T-helper 22 cell (primary cell): Measurements from ENCODE around the gene DOCK6.

Experiments used
- DNase-seq: peaks from one replicate; pipeline ENCODE4 v3.0.0-alpha.2; 2020; ENCODE audit warnings: low read depth

Gene DOCK6

DNA sequence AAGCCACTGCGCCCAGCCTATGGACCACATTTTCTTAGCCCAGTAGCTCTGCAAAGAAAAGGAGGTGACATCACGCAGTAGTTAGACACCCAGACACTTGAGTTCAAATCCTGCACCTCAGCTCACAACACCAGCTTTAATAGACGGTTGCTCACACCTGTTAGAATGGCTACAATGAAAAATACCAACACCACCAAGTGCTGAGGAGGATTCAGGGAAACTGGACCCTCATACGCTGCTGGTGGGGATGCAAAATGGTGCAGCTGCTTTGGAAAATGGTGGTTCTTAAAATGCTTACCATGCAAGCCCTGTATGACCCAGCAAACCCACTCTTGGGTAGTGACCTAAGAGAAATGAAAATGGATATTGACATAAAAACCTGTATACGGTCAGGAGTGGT, 11.7 kb upstream of the DOCK6 start:
- DNase-seq, result no peak

GRCh38 chr19:11273296-11273695, 11.0 kb upstream of the DOCK6 start:
- DNase-seq, result no peak

DNA sequence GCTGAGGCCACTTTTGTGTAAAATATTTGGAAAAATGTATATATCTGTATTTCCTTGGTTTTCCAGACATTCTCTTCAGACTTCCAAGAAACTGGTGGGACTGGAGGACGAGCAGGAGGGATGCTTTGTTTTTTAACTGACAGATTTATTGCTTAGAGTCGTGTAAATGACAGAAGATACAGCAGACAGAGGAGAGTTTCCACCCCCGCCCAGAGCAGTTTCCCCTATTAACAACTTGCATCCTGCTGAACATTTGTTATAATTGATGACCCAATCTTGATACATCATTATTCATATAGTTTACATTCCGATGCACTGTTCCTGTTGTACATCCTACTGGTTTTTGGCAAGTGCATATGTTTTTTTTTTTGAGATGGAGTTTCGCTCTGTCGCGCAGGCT, 7.1 kb upstream of the DOCK6 start:
- no peak for DNase-seq

DNA sequence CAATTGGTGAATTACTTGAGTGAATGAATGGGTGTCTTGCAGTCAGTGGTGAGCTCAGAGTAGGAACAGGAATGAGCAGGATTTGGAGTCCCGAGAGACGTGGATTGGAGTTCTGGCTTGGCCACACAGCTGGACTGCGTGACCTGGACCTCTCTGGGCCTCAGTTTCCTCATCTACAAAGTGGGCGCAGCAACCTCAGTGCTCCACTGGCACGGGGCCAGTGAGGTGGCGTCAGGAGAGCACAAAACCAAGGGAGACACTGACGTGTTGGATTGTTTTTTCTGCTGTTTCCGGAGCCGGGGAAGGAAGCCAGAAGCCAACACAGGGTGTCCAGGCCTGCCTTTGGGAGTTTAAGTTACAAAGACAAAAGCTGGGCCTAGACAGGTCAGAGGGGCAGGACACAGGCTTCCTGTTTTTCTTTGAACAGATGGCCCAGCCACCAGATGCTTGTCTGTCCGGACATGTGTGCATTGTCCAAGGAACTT, 6.5 kb upstream of the DOCK6 start:
- DNase-seq, result no peak

DNA sequence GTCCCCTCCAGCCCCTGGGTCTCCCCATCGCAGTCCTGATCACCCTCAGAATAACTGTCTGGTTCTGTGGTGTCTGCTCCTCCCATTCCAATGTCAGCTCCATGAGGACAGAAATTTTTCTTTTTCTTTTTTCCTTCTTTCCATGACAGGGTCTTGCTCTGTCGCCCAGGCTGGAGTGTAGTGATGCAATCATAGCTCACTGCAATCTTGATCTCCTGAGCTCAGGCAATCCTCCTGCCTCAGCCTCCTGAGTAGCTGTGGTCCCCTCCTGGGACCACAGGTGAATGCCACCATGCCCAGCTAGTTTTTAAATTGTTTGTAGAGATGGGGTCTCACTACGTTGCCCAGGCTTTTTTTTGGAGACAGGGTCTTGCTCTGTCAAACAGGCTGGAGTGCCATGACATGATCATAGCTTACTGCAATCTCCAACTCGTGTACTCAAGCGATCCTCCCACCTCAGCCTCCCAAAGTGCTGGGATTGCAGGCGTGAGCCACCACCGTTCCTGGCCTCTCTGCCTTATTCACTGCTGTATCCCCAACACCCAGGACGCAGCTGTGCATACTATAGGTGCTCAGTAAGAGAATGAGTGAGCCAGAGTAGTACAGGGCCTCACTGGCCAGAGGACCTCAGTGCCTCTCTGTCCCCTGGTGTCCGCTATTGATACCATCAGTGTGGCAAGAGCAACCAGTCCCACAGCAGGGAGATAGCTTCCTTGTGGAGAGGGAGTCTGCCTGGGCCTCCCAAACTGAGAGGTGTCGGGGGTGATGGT, 5.2 kb upstream of the DOCK6 start:
- DNase-seq, result no peak

DNA sequence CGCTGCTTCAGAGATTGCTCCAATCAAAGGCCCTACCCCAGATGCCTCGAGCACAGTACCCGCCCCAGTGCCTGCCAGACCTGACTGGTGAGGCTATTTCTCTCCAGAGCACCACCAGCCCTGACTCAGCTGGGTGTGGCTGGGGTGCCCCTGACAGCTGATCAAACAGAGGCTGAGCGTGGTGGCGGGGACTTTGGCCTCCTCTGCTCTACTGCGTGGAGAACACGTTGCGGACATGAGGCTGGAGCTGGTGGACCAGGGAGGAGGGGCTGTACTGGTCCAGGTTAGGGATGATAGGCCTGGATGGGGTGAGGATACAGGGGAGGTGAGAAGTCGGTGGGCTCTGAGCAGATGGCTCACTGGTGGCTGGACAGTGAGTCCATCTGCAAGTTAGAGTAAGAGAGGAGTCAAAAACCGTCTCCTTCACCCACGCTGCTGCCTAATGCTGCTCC, 3.5 kb upstream of the DOCK6 start:
- no peak for DNase-seq

DNA sequence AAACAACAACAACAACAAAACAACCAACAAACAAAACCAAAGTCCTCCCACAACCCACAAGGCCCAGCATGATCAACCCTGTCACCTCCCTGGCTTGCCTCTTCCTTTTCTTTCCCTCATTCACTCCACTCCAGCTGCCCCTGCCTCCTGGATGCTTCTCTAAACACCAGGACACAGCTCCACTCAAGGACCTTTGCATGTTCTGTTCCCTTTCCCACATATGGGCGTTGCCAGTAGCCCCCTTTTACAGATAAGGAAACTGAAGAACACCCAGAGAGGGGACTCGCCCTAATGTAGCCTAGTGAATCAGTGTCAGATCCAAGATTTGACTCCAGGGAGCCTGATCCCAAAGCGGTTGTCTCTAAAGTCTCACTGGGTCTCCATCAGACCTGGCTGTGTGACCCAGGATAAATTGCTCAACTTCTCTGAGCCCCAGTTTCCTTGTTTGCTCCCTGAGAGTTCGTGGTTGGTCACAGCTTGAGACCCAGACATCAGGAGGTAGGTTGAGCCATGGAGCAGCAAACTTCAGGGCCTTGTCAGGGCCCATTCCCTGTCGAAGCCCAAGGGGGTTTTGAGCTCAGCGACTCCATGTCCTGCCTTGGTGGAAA, 3.0 kb upstream of the DOCK6 start:
- DNase-seq, result no peak

DNA sequence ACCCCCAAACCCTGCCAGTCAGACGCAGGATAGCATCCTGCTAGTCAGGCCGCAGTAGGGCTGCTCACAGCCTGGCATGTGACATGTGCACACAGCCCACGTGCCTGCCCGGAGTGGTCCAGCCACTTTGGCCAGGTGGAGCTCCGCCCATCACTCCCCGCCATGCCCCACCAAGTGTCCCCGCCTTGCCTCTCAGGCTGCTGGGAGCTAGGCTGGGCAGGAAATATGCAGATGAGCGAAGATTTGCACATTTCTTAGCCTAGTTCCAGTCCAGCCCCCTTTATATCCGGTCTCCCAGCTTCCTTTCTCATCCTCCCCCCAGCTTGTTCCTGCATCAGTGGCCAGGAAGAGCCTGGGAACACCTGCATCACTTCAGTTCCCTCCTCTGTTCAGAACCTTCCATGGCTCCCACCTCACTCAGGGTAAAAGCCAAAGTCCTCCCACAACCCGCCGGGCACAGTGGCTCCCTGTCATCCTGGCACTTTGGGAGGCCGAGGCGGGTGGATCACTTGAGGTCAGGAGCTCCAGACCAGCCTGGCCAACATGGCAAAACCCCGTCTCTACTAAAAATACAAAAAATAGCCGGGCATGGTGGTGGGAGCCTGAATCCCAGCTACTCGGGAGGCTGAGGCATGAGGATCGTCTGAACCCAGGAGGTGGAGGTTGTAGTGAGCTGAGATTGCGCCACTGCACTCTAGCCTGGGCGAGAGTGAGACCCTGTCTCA, 2.3 kb upstream of the DOCK6 start:
- no peak for DNase-seq

DNA sequence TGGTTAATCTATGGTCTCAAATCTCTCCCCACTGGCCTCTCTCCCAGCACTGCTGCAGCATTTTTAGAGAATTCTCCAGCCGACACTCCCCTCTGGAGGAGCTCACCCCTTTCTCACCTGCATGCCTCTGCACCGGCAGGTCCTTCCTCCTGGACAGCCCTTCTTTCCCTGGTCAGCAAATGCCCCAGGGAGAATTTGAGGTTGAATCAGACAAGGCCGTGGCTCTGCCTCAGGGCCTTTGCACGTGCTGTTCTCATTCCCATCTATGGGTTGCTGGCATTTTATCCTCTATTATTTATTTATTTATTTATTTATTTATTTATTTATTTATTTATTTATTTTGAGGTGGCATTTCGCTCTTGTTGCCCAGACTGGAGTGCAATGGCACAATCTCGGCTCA, 1.4 kb upstream of the DOCK6 start:
- DNase-seq, result no peak

DNA sequence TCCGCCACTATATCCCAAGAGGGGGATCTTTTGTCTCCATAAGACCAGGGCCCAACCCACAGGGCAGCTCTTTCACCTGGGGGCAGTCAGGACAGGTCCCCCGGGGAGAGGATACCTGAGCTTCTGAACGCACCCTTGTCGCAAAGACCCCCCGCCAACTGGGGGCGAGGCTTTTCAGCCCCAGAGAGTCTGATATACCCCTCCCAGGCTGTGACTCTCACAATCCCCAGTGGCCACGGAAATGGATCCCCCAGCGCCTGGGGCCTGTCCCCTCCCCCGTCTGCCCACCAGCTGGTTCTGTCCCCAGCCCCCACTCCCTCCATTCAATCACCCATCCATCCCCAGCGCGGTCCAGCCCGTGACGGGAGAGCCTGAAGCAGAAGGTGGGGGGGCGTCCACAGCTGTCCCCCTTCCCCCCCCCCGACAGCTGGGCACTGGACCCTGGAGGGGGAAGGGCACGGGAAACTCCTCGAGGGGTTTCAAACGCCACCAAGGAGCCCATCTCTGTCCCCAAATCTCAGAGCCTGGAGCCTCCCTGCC, 823 bp downstream of the DOCK6 start:
- no peak for DNase-seq

DNA sequence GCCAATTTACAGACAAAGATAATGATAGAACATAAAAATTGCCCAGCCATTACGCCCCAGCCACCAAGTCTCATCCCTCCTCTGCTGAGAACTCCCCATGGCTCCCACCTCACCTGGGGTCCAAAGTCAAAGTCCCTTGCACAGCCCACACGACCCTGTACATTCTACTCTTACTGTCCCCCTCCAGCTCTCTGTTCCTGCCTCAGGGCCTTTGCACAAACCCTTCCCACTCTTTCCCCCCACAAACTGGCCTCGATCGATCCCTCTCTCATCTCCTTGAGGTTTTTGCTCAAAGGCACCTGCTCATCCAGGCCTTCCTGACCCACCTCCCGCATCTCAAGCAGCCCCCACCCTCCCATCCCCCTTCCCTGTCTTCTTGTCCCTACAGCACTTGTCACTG, 1.3 kb downstream of the DOCK6 start:
- DNase-seq, result no peak

DNA sequence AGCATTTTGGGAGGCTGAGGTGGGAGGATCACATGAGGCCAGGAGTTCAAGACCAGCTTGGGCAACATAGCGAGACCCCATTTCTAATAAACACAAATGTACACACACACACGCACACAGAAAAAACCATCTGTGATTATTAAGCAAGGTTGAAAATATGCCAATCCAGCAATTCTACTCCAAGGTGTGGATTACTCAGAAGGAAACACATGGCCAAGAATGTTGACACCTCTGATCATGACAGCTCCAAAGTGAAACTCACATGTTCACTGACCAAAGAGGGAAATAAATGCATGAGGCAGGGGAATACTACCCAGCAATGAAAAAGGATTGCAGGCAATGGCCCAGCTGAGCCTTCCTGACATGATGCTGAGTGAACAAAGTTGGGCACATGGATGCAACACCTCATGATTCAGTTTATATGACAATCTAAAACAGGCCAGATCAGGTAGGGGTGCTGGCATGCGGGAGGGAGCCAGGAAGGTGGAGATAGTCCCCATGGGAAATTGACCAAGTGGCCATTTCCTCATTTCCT, 4.4 kb downstream of the DOCK6 start:
- no peak for DNase-seq

DNA sequence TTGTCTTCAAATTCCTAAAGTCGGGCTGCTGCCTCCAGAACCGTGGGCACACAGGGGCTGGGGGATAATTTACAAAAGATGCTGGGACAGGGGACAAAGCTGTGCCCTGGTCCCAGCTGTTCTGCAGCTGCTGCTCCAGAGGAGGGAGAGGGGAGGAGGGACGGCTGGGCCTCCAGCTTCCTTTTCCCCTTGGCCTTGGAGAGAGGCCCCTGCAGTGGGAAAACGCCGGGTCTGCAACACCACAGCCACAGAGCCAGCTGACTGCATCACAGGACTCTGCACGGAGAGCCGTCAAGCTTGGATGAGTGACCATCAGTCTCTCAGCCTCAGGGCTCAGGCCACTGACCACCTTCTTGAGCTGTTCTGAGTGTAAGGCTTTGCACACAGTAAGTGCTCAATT, 6.1 kb downstream of the DOCK6 start:
- DNase-seq, result no peak

DNA sequence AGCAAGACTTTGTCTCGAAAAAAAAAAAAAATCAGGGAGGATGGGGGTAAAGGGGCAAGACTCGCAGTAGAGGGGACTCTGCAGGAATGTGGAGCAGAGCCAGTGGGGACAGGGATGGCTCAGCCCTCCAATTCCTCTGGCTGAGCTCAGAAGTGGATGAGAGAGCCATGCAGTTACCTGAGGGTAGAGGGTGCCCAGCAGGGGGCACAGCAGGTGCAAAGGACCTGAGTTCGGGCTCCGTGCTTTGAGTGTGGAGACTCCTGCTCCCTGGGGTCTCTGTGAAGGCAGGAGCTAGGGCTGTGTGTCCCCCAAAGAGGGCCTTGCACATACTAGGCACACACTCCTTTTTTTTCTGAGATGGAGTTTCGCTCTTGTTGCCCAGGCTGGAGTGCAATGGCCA, 7.7 kb downstream of the DOCK6 start:
- DNase-seq, result no peak

DNA sequence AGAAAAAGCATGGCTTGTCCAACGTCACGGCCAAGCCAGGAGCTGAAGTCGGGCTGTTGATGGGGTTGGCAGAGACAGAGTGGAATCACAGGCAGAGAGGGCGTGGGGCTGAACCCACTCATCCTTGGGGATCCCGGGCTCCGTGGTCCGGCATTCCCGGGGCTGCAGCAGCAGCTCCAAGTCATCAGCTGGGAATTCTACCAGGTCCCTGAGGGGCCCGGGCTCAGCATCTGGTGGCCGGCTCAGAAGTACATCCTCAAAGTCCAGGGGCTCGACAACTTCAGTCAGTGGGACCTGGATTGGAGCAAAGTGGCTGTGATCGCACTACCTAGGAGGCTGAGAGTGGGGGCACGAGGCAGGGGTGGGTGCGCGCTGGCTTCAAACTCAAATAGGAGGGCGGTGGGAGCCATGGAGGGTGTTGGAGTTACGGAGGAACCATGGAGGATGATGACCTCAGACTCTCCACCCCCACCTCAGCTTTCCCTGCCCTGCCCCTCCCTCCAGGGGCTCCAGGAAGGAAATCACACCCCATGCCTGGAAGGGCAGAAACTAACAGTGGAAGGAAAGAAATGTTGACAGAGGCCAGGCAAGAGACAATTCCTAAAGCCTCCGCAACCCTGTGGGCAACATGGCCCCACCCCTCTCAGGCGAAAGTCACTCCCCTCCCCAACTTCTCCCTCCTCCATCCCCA, 9.5 kb downstream of the DOCK6 start:
- DNase-seq, result no peak

DNA sequence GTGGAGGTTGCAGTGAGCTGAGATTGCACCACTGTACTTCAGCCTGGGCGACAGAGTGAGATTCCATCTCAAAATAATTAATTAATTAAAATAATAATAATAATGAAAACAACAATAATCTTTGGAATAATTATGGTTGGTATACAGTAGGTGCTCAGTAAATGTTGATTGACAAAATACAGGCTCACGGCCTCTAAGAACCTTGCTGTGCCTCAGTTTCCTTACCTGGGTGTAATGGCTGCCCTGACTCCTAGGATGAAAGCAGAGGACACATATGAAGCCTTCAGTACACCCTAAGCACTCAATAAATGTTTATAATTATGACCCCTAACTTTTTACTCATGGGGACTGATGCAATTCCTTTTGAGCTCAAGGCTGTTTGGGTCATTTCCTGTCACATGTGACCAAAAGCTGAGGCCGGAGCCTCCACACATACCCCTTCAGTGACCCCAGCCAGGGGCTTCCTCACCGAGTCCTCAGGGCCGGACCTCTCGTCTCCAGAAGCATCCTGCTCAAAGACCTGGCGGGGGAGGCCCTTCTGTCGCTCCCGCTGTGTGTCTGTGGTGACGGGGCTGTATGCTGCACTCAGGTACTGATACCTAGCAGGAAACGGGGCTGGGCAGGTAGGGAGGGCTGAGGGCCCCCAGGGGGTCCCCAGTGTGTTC, 10.5 kb downstream of the DOCK6 start:
- DNase-seq, result no peak

GRCh38 chr19:11251217-11251616, 11.1 kb downstream of the DOCK6 start:
- no peak for DNase-seq

DNA sequence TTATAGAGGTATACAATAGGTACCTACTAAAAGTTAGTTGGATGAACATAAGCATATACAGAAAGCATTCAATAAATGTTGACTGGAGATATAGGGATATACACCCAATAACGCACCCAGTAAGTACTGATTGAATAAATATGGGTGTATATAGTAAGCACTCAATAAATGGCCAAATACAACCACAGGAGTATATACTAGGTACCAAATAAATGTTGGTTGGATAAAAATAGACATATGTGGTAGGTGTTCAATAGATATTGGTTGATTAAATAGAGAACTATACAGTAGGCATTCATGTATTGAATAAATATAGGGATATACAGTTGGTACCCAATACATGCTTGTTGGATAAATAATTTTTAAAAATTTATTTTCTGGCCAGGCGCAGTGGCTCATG, 13.5 kb downstream of the DOCK6 start:
- no peak for DNase-seq

DNA sequence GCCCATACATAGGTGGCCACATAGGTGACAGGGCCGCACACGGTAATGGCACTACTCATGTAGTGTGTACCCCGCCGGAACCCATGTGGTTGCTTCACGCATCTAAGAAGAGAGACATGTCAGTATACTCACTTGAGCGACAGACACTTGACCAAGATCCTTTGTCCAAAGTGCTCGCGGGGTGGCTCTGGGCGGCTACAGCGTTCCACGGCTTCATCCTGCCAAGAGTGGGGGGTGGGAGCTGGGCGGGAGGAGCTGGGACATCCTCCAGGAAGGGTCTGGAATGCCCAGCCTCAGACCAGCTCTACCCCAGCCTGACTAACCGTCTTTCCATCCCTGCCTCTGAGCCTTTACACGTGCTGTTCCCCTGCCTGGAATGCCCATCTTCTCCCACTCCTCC, 14.4 kb downstream of the DOCK6 start:
- no peak for DNase-seq

DNA sequence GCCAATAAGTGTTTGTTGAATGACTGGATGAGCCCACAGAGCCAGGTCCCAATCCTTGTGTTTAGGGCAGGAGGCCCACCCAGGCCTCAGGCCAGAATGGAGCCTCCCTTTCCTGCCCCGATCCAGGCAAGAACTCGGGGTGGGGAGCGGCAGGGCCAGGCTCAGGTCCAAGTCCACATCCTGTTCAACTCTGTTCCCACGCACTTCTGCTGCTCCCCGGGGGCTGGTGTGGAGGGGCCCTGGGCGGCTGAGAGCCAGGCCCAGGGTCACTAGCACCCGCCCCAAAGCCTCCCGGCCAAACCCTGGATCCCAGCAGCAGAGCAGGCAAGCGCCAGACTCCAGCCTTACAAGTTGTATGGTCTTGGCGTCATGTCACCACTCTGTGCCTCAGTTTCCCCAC, 14.9 kb downstream of the DOCK6 start:
- no peak for DNase-seq

DNA sequence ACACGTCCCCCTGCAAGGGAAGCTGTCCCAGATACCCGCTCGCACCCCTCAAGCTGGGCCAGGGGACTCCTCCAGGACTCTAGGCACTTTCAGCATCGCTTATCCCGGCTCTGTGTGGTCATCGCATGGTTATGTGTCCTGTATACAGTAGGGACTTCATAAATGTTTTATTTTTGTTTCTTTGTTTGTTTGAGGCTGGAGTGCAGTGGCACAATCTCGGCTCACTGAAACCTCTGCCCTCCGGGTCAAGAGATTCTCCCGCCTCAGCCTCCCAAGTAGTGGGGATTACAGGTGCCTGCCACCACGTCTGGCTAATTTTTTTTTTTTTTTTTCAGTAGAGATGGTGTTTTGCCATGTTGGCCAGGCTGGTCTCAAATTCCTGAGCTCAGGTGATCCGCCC, 15.4 kb downstream of the DOCK6 start:
- DNase-seq, result no peak
